ENCODE measurements around the gene ATP6V1G3.
"Not testable (repeated sequence)": the region's sequence is repeated elsewhere in the genome, so short reads cannot be mapped to it uniquely, and the experiment has no call there.

Gene ATP6V1G3

GRCh38 chr1:198541737-198542136, 1.3 kb upstream of the ATP6V1G3 start:
- DNase-seq = no peak

DNA sequence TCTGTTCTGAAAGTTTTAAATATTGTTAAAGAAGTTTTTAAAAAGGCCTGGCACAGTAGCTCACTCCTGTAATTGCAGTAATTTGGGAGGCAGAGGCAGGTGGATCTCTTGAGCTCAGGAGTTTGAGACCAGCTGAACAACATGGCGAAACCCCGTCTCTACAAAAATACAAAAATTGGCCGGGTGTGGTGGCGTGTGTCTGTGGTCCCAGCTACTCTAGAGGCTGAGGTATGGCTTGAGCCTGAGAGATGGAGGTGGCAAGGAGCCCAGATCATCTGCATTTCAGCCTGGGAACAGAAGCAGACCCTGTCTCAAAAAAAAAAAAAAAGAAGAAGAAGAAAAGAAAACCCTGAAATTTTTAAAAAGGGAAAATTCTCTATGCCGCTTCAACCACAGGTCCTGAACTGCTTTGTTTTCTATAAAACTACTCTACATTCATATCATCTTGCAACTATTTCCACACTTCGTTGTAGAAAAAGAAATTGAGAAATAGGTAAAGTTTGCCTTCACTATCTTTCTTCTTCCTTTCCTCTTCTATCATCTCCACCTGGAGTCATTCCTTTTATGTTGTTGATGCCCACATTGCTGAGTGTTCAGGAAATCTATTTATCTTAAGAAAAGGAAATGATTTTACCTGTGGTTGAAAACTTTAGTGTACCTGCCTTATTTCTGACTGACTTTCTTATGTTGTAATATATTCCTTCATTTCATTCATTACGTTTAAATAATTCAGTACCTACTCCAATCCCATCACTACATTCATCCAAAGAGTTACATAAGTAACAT, 1.7 kb downstream of the ATP6V1G3 start:
- DNase-seq = no peak

GRCh38 chr1:198535631-198536030, 4.8 kb downstream of the ATP6V1G3 start:
- DNase-seq = no peak

DNA sequence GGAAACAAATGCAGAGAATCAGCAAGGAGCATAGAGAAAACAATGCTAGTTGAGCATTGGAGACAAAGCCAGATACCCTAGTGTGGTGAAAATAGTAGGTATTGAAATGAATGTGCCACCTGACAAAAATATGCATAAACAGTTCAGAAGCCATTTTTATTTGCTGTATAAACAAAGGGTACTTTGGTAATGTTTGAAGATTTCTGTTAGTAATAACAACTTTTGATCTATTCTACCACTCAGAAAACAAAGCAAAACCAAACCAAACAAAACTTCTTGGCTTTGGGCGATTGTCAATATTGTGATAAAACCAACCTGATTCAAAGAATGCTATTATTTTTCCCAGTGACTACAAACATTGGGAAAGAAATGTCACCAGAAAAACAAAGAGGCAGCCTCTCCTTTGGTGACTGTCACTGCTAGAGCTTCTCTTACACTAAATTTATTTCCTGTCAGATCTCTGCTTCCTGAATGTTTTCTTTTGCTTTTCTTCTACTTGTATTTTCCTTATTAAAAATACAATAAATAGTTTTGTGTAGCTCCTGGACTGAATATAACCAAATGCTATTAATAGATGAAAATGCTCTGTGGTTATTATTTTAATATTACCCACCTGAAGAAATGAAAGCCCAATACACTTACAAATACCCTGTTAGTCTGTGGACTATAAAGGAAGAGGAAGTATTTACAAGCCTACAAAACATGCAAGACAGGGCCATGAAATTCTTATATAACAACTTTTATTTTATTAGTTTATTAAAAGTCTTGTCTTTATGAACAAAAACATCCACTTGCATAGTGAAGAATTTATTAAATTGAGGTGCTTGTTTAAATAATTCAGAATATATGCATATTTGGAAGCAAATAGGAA, 5.7 kb downstream of the ATP6V1G3 start:
- DNase-seq = no peak

GRCh38 chr1:198531891-198532290, 8.6 kb downstream of the ATP6V1G3 start:
- no peak for DNase-seq

GRCh38 chr1:198530953-198531352, 9.5 kb downstream of the ATP6V1G3 start:
- DNase-seq = no peak

- no peak for DNase-seq
Observed at GRCh38 chr1:198529414-198529813, 11.1 kb downstream of the ATP6V1G3 start.

GRCh38 chr1:198528364-198528763, 12.1 kb downstream of the ATP6V1G3 start:
- no peak for DNase-seq

DNA sequence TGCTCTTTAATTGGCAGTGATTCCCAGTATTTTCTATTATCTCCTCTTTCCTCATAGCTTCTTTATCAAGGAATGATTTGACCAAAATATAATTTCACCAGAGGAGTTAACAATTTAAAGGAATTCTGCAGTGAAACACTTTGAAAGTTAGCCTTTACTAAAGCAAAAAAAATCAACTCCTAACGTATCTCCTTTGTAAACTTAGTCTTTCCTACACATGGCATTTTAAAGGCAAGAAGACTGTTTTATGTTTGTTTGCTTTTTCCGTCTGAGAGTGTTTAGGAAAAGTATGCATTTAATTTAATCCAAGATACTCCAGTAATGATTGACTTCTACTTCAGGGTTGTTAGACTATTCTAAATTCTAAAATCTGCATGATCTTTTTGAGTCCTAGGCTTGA, 15.9 kb downstream of the ATP6V1G3 start:
- DNase-seq = no peak

- not testable (repeated sequence) for DNase-seq
Observed at GRCh38 chr1:198524127-198524526, 16.4 kb downstream of the ATP6V1G3 start.

DNA sequence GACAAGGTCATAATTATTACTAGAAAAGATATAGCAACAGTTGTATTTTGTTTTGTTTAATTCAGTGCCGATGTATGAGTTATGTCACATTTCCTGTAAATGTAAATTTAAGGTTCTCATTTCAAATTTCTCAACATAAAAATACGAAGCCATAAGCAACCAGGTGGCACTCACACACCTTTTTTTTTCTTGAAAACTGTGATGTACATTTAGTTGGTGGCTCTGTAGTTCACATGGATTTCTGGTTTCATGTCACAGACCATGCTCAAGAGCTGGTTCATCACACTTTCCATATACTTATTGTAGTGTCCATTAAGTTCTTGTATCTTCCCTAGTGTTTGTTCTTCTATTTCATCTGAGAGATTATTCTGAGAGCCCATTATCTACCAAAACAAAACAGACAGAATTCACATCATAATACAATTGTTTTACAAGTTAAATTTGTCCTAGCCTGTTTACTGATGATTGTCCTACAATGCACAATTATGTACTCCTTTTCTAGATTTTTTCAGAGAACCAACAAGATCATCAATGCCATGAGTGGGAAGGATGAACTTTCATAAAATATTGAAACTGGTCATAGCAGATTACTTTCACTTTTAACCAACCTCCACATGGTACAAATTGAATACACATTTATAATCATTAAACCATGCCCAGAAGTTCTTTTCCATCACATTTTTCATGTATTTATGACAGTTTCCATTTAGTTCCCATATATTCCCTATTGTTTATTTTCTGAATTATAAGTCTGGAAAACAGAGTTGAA, 17.1 kb downstream of the ATP6V1G3 start:
- no peak for DNase-seq

GRCh38 chr1:198520524-198521254, 19.8 kb downstream of the ATP6V1G3 start:
- DNase-seq = no peak

DNA sequence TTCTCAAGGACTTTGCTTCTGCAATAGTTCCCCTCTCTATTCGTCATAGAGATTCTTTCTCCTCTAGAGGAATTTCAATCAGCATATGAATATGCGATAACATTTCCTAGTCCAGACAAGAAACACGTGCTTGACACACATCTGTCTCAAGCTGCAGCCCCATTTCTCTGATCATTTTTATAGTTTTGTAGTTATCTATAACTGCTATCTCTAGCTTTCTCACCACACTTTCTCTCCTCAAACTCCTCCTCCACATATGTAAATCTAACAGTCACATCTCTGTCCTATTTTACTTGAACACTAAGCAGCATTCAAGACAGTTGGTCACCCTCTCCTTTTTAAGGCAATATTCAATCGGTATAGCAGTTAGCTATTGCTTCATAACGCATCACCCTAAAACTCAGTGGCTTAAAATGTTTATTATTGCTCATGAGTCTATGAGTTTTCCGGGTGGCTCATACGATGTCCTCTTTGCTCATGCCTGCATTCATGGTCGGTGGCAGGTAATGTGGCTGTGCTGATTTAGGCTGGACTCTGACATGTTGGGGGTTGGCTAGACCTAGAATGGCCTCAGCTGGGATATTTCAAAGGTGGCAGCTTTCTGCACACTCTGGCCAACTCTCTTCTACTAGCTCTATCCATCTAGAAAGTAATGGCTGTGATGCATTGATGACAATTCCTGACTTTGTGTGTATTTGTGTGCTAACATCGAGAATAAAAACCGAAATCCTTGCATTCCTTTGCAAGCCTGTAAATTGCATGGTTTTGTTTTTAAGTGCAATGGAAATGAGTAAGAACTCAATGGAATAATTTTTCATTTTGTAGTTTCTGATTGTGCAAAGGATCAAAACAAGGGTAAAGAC, 20.6 kb downstream of the ATP6V1G3 start:
- DNase-seq = no peak

DNA sequence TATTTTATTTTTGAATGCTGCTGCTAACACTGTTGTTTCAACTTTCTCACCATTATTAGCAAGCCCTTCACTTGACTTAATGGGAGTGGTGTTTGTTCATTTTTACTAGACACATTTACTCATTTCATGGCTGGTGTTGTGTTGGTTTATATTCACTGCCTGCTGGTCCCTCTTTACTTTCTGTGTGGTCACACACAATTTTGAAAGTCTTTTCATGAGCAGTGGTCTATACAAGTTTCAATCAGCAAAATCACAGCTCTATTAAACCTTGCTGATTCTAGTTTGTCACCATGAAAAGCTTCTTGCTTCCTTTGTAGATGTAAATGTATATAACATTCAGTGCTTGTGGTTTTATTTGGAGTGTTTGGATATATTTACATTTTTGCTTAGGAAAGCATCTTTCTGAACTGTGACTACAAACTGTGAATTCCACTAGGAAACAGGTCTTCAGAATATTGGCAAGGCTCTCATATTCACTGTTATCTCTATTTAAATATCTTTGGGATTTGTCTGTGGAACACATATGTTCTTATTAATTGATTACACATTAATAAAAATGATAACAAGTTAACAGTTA, 22.8 kb downstream of the ATP6V1G3 start:
- no peak for DNase-seq

DNA sequence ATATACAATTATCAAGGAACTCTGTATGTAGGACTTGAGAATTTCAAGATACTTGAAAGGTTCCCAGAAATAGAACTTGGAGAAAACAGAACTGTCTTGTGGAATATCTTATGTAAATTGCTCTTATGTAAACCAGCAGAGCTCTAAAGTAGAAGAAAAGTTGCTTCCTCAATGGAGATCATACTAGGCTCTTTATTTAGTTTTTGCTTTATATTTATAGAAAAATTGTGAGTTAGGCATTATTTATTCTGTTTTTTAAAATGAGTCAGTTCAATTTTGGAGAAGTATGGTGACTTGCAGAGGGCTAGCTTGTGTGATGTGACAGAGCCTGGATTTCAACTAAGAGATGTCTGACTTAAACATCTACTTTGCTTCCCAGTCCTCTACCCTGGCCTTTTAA, 40.4 kb downstream of the ATP6V1G3 start:
- DNase-seq = no peak

DNA sequence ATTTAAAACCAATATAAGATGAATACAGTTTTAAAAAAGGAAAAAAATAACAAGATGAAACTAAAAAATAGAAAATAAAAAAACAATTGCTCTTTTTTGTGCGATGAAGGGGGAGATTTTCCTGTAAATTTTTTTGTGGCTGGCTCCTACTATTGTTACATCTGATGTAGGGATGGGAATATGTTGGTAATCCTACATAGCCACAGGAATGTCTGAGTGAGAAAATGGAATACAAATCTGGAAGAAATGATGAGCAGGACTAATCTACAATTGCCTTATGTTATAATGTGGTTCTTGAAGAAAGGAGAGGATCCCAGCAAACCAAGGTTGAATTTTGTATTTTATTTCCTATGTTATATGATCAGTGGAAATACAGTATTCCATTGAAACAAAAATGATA, 40.9 kb downstream of the ATP6V1G3 start:
- DNase-seq = no peak

GRCh38 chr1:198498881-198499280, 41.6 kb downstream of the ATP6V1G3 start:
- no peak for DNase-seq

DNA sequence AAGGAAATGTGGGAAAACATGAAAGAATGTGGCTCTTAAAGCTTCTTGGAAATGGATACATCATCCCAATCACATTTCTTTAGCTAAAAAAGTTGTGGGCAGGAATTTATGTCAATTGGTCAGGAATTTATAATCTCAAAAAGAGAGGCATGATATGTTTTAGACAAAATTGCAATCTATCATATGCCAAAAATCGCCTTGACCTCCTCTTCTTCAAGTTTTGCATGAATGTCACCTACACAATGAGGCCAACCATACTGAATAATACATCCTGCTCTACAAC, 42.4 kb downstream of the ATP6V1G3 start:
- DNase-seq = no peak

DNA sequence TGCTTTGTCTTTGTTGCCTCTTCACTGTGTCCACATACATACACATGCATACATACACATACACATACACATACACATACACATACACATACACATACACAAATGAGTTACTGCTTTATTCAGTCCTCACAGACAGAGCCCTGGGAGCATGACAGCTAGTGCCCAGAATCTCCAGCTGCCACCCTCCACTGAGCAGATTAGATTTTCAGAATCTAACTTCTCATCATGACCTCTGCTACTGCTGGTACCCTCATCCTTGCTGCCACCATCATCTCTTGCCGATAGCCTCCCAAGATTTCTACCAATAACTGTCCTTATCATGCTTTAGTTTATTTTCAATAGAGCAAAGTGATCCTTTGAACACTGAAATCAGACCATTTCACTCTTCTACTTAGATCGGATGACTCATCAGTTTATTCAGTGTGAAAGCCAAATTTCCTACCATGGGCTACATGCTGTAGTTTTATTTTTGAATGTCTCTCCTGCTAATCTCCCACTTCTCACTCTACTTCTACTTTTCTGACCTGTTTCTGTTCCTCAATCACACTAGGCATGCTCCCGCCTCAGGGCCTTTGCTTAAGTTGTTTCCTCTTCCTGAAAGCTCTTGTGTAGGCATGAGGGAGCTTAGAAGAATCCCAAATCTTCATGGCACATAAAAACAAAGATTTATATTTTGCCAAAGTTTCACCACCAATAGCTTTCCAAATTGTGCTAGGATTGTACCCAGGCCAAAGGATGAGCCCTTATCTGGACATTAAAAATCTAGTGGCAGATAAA, 43.0 kb downstream of the ATP6V1G3 start:
- DNase-seq = no peak

Measured in NCI-H1092 treated with DMSO at 0.1 percent for 48 hours (cell line).